PFSK-1 (cell line): ENCODE results near the gene CCDC8.

Experiments
- FOXP2 ChIP-seq: optimal IDR thresholded peaks from 2 replicates; pipeline ENCODE3; 2011; ENCODE audit warnings: borderline replicate concordance, control low read depth, inconsistent platforms; ENCODE audit not compliant: insufficient read depth; ENCODE audit errors: extremely low read length, extremely low read depth
- POLR2AphosphoS5 ChIP-seq: IDR thresholded peaks from 2 replicates; pipeline ENCODE4 v1.6.1; 2012; ENCODE audit warnings: low read depth, mild to moderate bottlenecking, control low read depth, low read length, moderate library complexity
- SIN3A ChIP-seq: IDR thresholded peaks from 2 replicates; pipeline ENCODE4 v1.6.1; 2012; ENCODE audit warnings: mild to moderate bottlenecking, low read length, moderate library complexity, borderline replicate concordance; ENCODE audit not compliant: insufficient read depth
- TAF1 ChIP-seq: IDR thresholded peaks from 2 replicates; pipeline ENCODE4 v1.6.1; 2012; ENCODE audit warnings: low read length, control low read depth, borderline replicate concordance; ENCODE audit not compliant: insufficient read depth
- TF ChIP-seq, protein P1 (sequence below), 2 experiments: IDR thresholded peaks; 2 replicates each; pipeline versions ENCODE4 v1.6.1 to v1.8.0; 2011 to 2012; ENCODE audit warnings: low read depth in 2 of 2, low read length in 2 of 2, control low read depth in 1 of 2, inconsistent platforms in 1 of 2, mild to moderate bottlenecking in 1 of 2, moderate library complexity in 1 of 2; ENCODE audit not compliant: insufficient read depth in 1 of 2

CCDC8 gene

DNA sequence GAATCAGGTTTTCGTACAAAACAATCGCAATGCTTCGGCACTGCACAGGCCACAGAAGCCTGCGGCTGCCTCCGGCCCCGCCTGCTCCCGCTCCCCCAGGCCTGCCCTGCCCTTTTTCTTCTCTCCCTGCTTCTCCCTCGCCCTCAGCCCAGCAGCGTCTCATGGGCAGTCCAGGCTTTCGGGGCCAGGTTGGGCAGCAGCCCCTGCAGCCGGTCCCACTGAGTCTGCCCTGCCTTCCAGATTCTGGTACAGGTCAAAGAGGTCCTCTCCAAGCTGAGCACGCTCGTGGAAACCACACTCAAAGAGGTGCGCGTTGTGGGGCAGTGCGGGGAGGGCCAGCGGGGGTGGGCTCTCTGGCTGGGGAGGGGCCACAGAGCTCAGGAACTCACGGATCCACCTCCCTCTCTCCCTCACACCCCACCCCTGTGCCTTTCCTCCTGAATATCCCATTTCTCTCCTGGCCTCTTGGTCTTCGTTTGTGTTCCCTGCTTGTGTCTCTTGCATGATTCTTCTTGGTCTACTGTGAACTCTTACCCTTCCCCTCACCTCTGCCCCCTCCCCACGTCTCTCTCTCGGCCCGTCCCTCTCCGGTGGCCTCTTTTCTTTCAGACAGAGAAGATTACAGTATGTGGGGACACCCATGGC is 30.1 kb downstream of the CCDC8 start:
- TF ChIP-seq TAF1, result no peak
- TF ChIP-seq FOXP2, result no peak
- TF ChIP-seq POLR2AphosphoS5, result no peak
- TF ChIP-seq, protein P1, sequence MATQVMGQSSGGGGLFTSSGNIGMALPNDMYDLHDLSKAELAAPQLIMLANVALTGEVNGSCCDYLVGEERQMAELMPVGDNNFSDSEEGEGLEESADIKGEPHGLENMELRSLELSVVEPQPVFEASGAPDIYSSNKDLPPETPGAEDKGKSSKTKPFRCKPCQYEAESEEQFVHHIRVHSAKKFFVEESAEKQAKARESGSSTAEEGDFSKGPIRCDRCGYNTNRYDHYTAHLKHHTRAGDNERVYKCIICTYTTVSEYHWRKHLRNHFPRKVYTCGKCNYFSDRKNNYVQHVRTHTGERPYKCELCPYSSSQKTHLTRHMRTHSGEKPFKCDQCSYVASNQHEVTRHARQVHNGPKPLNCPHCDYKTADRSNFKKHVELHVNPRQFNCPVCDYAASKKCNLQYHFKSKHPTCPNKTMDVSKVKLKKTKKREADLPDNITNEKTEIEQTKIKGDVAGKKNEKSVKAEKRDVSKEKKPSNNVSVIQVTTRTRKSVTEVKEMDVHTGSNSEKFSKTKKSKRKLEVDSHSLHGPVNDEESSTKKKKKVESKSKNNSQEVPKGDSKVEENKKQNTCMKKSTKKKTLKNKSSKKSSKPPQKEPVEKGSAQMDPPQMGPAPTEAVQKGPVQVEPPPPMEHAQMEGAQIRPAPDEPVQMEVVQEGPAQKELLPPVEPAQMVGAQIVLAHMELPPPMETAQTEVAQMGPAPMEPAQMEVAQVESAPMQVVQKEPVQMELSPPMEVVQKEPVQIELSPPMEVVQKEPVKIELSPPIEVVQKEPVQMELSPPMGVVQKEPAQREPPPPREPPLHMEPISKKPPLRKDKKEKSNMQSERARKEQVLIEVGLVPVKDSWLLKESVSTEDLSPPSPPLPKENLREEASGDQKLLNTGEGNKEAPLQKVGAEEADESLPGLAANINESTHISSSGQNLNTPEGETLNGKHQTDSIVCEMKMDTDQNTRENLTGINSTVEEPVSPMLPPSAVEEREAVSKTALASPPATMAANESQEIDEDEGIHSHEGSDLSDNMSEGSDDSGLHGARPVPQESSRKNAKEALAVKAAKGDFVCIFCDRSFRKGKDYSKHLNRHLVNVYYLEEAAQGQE (IDR thresholded peaks at IDR 0.05; ENCODE audit: insufficient read depth in 1 of 2, low read depth in 2 of 2, low read length in 2 of 2), result no peak
- no peak for TF ChIP-seq SIN3A

DNA sequence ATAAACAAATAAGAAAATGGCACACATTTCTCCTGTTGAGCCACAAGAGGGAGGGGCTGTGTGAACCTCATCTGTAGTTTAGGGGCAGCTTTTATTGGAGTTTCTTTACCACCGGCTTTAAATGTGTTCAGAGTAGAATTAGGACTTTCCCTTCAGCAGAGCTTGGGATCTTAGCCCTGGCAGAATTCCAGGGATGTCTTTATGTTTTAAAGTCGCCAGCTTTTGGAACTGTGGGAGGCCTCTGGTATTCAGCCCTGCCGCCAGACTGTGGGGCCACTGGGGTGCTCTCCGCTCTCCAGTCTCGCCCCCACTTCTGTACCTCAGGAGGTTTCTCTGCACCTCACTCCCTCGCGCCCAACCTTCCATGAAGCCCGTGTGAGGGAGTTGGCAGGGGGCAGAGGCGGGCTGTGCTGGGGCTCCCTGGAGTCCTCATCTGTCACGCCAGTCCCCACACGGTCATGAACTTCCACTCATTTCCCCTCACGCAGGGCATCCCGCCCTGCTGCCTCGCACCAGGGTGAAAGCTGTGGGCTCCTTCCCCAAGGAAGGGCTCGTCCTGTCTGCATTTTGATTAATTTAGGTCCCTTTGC is 31.5 kb downstream of the CCDC8 start:
- TF ChIP-seq, protein P1 (IDR thresholded peaks at IDR 0.05; ENCODE audit: insufficient read depth in 1 of 2, low read depth in 2 of 2, low read length in 2 of 2), result no peak
- TF ChIP-seq FOXP2, result no peak
- TF ChIP-seq TAF1, result no peak
- TF ChIP-seq SIN3A, result no peak
- TF ChIP-seq POLR2AphosphoS5, result no peak

DNA sequence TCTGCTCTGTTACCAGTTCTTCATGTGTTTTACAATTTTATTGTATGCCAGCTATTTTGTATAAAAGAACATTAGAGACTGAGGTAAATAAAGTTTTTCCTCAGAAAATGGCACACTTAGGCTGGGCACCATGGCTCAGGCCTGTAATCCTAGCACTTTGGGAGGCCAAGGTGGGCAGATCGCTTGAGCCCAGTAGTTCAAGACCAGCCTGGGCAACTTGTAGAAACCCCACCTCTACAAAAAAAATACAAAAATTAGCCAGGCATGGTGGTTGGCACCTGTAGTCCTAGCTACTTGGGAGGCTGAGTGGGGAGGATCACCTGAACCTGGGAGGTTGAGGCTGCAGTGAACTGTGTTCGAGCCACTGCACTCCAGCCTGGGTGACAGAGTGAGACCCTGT is 32.0 kb downstream of the CCDC8 start:
- TF ChIP-seq SIN3A, result no peak
- TF ChIP-seq TAF1, result no peak
- TF ChIP-seq FOXP2, result no peak
- TF ChIP-seq, protein P1 (IDR thresholded peaks at IDR 0.05; ENCODE audit: insufficient read depth in 1 of 2, low read depth in 2 of 2, low read length in 2 of 2), result no peak
- no peak for TF ChIP-seq POLR2AphosphoS5

DNA sequence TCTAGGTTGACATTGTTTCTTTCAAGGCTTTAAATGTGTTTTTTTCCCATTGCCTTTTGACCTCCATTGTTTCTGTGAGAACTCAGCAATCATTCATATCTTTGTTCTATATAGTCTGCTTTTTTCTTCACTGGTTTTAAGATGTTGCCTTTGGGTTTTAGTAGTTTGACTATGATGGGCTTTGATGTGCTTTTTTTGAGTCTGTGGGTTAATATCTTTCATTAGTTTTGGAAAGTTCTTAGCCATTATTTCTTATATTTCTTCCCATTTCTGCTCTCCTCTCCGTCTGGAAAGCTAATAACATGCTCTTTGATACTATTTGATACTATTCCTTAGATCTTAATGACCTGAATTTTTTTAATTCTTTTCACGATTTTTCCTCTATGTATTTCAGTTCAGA is 32.7 kb downstream of the CCDC8 start:
- TF ChIP-seq FOXP2 (no peak), SIN3A (no peak), TAF1 (no peak), POLR2AphosphoS5 (no peak)
- TF ChIP-seq, protein P1 (IDR thresholded peaks at IDR 0.05; ENCODE audit: insufficient read depth in 1 of 2, low read depth in 2 of 2, low read length in 2 of 2), result no peak
